HFFc6 (cell line): ENCODE results near the gene SMIM27. TPM values are rescaled to one million over a fixed set of nuclear protein-coding genes. Genes with fewer than 3 reads are reported as not detected.

Source experiments
- DNase-seq: peaks from one replicate; pipeline ENCODE4 v3.0.0-alpha.2; 2018
- H3K27ac Mint-ChIP-seq: 2 replicates; pipeline ENCODE4 v1.8.0; 2020; ENCODE audit warnings: mild to moderate bottlenecking, mixed read lengths
- H3K27me3 Mint-ChIP-seq: 2 replicates; pipeline ENCODE4 v1.8.0; 2021; ENCODE audit warnings: mild to moderate bottlenecking, moderate library complexity, mixed read lengths; ENCODE audit not compliant: insufficient read depth
- H3K36me3 Mint-ChIP-seq: 2 replicates; pipeline ENCODE4 v1.8.0; 2021; ENCODE audit warnings: low read depth, mixed read lengths
- H3K4me1 Mint-ChIP-seq: 2 replicates; pipeline ENCODE4 v1.8.0; 2020; ENCODE audit warnings: low read depth, mixed read lengths
- H3K4me3 Mint-ChIP-seq: 2 replicates; pipeline ENCODE4 v1.8.0; 2020; ENCODE audit warnings: mild to moderate bottlenecking, moderate library complexity, mixed read lengths
- H3K9me3 Mint-ChIP-seq: 2 replicates; pipeline ENCODE4 v1.8.0; 2020; ENCODE audit warnings: mild to moderate bottlenecking, mixed read lengths
- CTCF ChIP-seq: fragments of 200-600 bp; sonication (generic); IDR thresholded peaks from 2 replicates; pipeline ENCODE4 v1.5.0; 2021; ENCODE audit warnings: antibody characterized with exemption, mild to moderate bottlenecking
- long read RNA-seq: library from polyadenylated mRNA; unstranded; transcript quantifications from one replicate; pipeline ENCODE4 v2.0.0, GENCODE V29; 2019
- total RNA-seq, 6 experiments: library from RNA; stranded (reverse); fragmentation: NEBNext Ultra II Directional; extraction: Animal tissue kit (Norgen Biotek cat#: 25700); gene quantifications; 2 replicates in 1 of 6; 3 replicates in 5 of 6; pipeline ENCODE4 v1.2.3, GENCODE V29; 2021

The SMIM27 gene, protein sequence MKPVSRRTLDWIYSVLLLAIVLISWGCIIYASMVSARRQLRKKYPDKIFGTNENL
- 10 to 100 TPM; 11.4 to 16.8 (median 14.0) TPM for total RNA-seq
- long read RNA-seq, partial matches to known transcripts: 13 of 14 reads
- long read RNA-seq, other reads (novel, unspliced or antisense): 1 of 14 reads

DNA sequence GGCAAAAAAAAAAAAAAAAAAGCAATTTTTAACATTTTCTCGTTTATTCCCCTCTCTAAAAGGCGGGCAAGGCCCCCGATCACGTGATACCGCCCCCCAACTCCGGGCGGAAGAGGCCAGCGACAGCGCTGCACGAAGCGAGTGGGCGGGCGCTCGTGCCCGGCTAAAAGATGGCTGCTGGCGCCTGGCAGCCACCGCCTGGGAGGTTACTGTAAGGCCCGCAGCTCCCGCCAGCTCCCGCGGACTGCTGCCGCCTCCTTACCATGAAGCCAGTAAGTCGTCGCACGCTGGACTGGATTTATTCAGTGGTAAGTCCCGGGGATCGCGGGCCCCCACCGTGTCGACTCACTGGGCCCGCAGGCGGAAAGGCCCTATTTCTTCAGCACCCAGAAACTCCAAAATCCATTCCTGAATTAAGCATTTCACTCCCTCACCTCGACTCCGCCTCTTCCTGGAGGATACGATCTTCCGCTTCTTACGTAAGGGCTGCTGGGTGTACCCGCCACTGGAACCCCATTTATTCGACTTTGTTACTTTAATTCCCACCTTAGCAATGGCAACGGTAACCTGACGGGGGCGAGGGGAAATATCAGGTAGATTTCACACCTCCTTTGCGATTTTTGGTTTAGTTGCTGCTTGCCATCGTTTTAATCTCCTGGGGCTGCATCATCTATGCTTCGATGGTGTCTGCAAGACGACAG, at the start of gene SMIM27, which contains the start of gene TOPORS:
TSS of gene SMIM27 (plus strand) at position 156 of the 701 bp plus-strand sequence. CDS start at position 264, 108 bp downstream.
TSS of gene TOPORS (minus strand) at position 415 of the 701 bp plus-strand sequence. CDS start at position 265, 150 bp downstream.
- peak; percentile 83 for DNase-seq
- H3K36me3 Mint-ChIP-seq: peaks cover 24% of the 10 kb centered on the region
- H3K4me1 Mint-ChIP-seq: peaks cover 19% of the 10 kb centered on the region
- H3K9me3 Mint-ChIP-seq: no peaks in the 10 kb centered on the region
- peak within 1 kb of the TSS; percentile 95 for H3K4me3 Mint-ChIP-seq
- H3K27ac Mint-ChIP-seq: peak within 1 kb of the TSS; percentile 94
- peak; percentile 32 for TF ChIP-seq CTCF
- H3K27me3 Mint-ChIP-seq: no peaks in the 10 kb centered on the region; the same call in none of the 2 replicates

GRCh38 chr9:32502464-32502863, 49.7 kb upstream of the SMIM27 start:
- H3K9me3 Mint-ChIP-seq: peaks cover 19% of the 10 kb centered on the region
- H3K4me1 Mint-ChIP-seq: peaks cover 31% of the 10 kb centered on the region
- peak; percentile 64 for DNase-seq
- H3K27ac Mint-ChIP-seq: peak overlapping the region; percentile 34
- no peak overlapping the region for H3K4me3 Mint-ChIP-seq
- TF ChIP-seq CTCF: no peak
- peaks cover 2% of the 10 kb centered on the region; the same call in 1 of the 2 replicates for H3K27me3 Mint-ChIP-seq
- peaks cover 38% of the 10 kb centered on the region for H3K36me3 Mint-ChIP-seq

DNA sequence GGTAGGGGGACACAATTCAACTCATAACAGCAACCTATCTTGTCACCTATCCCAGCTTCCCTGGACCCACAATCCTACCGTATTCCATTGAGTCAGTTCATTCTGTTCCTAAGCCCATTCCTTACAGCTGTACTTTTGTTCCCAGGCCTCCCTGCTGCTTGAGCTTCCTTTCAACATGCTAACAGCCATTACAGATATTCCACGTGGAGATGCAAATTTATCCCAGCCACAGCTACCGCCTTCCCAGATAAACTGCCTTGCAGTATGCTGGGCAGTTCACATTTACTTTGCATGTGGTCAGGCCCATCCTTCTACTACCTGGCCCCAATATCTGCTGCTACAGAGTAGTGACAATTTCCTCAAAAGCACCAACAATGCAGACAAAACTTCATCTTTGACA, 49.1 kb upstream of the SMIM27 start:
- TF ChIP-seq CTCF: no peak
- Mint-ChIP-seq H3K27me3 (peaks cover 2% of the 10 kb centered on the region; the same call in 1 of the 2 replicates), H3K36me3 (peaks cover 37% of the 10 kb centered on the region), H3K27ac (peak overlapping the region; percentile 34), H3K4me3 (no peak overlapping the region), H3K9me3 (peaks cover 19% of the 10 kb centered on the region), H3K4me1 (peaks cover 31% of the 10 kb centered on the region)
- DNase-seq: no peak

GRCh38 chr9:32508728-32509127, 43.4 kb upstream of the SMIM27 start:
- Mint-ChIP-seq H3K4me3 (no peak overlapping the region), H3K4me1 (no peaks in the 10 kb centered on the region), H3K27me3 (no peaks in the 10 kb centered on the region; the same call in 1 of the 2 replicates), H3K9me3 (peaks cover 5% of the 10 kb centered on the region; the same call in 1 of the 2 replicates), H3K27ac (no peak overlapping the region), H3K36me3 (peaks cover 6% of the 10 kb centered on the region)
- TF ChIP-seq CTCF: no peak
- DNase-seq: no peak

DNA sequence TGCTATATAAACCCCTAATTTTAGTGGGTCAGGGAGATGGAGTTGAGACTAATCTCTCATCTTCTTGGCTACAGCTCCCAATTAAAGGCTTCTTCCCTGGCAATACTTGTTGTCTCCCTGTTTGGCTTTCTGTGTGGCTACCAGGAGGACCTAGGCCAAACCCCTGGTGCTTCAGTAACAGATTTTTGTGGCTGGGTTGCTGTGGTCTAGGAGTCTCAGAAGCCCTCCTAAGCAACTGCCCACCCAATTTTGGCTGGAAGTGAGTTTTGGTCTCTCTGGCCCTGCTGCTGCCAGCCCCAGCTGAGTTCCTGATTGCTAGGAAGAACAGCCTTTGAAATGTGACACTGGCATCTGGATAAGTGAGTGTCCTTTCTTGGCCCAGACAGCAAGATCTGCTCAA, 35.9 kb upstream of the SMIM27 start:
- Mint-ChIP-seq H3K9me3 (peaks cover 29% of the 10 kb centered on the region), H3K36me3 (peaks cover 45% of the 10 kb centered on the region), H3K4me1 (no peaks in the 10 kb centered on the region; the same call in 1 of the 2 replicates), H3K27me3 (no peaks in the 10 kb centered on the region; the same call in 1 of the 2 replicates), H3K27ac (no peak overlapping the region), H3K4me3 (no peak overlapping the region)
- no peak for DNase-seq
- TF ChIP-seq CTCF: no peak
